ENCODE results near the gene IQGAP2. TPM values are rescaled to one million over a fixed set of nuclear protein-coding genes. Genes with fewer than 3 reads are reported as not detected.
A peak's percentile ranks its signal among the peaks of the same experiment; 100 is the strongest.

Gene IQGAP2
- total and polyA plus RNA-seq, 9 of the 15 experiments (the other 6 are each of a cell fraction or from before 2014, with no cell fraction given) = 8.7 to 23.2 (median 17.4) TPM

- TF ChIP-seq STAT5A (IDR thresholded peaks at IDR 0.05; ENCODE audit: borderline replicate concordance, low read length) (peak; percentile 17; the same call in 1 of the 2 replicates), RHOXF2B (CRISPR knock-in tag; conservative IDR thresholded peaks at IDR 0.05) (no peak), C11orf30 (IDR thresholded peaks at IDR 0.05; ENCODE audit: low read depth) (no peak), PHF21A (IDR thresholded peaks at IDR 0.05; ENCODE audit: borderline replicate concordance, low read depth) (no peak), BACH1 (tag; IDR thresholded peaks at IDR 0.05) (no peak), ZBTB1 (CRISPR knock-in tag; IDR thresholded peaks at IDR 0.05; ENCODE audit: borderline replicate concordance, low read depth) (0 out of 2 replicates have a peak, but pooled peaks have one; percentile 15), ZNF395 (CRISPR knock-in tag; IDR thresholded peaks at IDR 0.05) (peak; percentile 49; the same call in 1 of the 2 replicates), ILF3 (IDR thresholded peaks at IDR 0.05; ENCODE audit: borderline replicate concordance) (no peak), ID3 (CRISPR knock-in tag; IDR thresholded peaks at IDR 0.05) (no peak), ID3 (tag; IDR thresholded peaks at IDR 0.05) (no peak), RB1 (IDR thresholded peaks at IDR 0.05; ENCODE audit: low read depth) (0 out of 2 replicates have a peak, but pooled peaks have one; percentile 33), ETS2 (tag; IDR thresholded peaks at IDR 0.05; ENCODE audit: borderline replicate concordance, poor library complexity, severe bottlenecking) (no peak), MYBL2 (IDR thresholded peaks at IDR 0.05; ENCODE audit: low read depth) (no peak), MYBL2 (CRISPR knock-in tag; IDR thresholded peaks at IDR 0.05; ENCODE audit: borderline replicate concordance) (no peak), BCOR (IDR thresholded peaks at IDR 0.05) (peak; percentile 75), POLR3G (IDR thresholded peaks at IDR 0.05; ENCODE audit: extremely low read depth, insufficient read length, insufficient replicate concordance) (no peak), DDX20 (tag; IDR thresholded peaks at IDR 0.05; ENCODE audit: low read depth) (no peak), TRIM24 (IDR thresholded peaks at IDR 0.05) (no peak)
Measured at GRCh38 chr5:76402251-76402885, 717 bp upstream of the IQGAP2 start (continued).
